GM21528 (cell line): Measurements from ENCODE around the gene NDEL1.

Source experiments
- ATAC-seq: cut with Tn5 transposase; IDR thresholded peaks from one replicate; pipeline ENCODE4 v1.9.1; 2021; ENCODE audit warnings: mild to moderate bottlenecking, moderate library complexity; ENCODE audit not compliant: unreplicated experiment, low FRiP score

Gene NDEL1

DNA sequence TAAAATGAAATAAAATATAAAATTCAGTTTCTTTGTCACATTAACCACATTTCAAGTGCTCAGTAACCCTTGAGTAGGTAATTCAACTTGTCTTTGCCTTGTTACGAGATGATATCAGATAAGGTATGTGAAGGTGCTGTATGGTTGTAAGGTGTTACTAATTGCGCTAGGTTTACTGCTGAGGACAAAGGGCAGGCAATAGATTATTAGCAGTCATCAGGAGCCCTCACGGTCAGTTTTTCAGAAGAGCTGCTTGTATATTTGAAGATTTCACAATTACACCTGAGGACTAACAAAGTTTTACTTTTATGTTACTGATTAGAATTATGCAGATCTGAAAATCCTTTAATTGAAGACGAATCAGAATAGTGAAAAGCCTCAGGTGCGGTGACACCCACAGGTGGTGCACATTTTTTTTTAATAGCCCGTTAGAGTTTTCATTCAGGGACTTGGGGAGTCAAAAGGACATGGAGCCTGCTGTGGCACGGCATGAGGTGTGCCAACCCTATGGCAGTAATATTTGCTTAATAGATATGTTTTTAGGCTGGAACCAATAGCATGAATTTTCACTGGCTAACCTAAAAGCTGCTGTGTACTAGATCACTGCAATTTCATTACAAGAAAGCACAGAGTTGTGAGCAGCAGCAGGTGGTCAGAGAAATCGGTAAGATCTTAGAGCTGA, 16.4 kb downstream of the NDEL1 start:
- no peak for ATAC-seq

DNA sequence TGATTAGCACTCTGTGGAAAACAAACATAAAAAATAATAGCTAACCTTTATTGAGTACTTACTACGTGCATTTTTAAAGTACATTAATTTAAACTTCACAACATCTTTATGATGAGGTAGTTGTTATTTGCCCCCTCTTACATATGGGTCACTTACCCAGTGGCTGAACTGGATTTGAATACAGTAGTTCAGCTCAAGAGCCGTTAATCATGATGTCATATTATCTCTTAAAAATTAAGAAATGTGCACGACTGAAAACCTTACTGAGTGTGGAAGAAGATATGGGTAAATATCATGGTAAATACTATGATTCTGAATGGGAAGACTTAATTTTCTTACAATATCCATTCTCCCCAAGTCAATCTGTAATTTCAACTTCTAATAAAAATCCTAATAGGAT, 17.6 kb downstream of the NDEL1 start:
- no peak for ATAC-seq

DNA sequence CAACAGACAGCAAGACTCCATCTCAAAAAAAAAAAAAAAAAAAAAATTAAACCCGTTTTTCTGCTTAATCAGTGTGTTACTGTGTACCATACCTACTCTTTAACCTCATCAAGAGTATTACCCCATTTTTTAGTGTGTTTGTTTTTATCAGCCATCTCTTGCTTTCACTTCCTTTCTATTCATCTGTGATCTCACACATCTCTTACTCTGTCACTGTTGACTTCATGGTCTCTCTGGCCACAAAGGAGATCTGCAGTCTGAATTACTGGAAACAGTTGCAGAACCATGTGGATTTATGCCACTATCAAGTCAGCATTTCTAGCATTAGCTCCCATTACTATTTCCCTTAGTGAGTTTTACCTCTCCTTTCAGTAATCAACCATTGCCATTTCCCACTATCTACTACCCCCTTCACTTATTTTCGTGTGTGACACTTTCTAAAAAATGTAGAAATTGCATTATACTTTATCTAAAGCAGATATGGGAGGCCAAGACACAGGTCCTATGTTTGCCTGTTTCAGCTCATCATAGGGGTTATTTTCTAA, 20.1 kb downstream of the NDEL1 start:
- no peak for ATAC-seq

DNA sequence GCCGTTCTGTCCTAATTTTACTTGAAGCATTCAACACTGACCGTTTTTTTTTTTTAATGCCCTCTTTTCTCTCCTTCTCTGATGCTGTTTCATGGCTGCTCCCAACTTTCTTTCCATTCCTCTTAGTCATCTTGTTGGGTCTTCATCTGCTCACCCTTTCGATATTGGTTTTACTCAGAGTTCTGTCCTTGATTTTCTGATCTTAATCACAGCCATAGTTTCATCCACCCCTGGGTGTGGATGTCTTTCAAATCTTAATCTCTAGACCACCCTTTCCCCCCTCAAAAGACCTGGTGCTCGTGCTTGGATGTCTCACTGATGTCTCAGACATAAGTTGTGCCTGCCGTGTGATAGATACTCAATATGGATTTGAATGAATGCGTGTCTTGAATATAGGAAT, 22.4 kb downstream of the NDEL1 start:
- no peak for ATAC-seq

DNA sequence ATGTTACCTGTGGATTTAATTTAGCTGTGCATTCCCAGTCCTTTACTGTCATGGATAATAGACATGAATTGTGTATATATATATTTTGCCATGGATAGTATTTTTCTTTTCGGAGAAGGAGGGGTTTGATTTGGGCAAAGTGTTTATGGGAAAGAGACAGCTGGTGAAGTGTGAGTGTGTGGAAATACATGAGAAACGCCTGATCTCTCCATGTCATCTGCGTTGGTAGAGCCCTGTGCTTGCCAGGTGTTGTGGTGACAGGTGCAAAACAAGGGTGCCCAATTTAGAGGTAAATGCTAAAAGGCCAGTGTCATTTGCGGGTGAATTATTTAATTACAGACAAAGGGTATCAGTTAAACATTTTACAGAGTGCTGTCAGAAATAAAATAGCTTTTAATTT, 23.4 kb downstream of the NDEL1 start:
- no peak for ATAC-seq

DNA sequence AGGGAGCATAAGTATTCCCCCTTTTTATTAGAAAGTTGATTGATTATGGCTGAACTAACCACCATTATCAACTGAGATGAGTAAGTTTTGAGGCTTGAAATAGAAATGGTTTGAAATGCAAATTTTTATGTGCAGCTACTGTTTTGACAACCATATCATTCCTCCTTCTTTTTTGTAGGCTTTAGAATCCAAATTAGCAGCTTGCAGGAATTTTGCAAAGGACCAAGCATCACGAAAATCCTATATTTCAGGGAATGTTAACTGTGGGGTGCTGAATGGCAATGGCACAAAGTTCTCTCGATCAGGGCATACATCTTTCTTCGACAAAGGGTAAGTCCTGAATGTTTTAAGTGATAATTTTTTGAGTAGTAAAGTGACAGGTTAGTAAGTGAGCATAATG, 24.1 kb downstream of the NDEL1 start:
- no peak for ATAC-seq

DNA sequence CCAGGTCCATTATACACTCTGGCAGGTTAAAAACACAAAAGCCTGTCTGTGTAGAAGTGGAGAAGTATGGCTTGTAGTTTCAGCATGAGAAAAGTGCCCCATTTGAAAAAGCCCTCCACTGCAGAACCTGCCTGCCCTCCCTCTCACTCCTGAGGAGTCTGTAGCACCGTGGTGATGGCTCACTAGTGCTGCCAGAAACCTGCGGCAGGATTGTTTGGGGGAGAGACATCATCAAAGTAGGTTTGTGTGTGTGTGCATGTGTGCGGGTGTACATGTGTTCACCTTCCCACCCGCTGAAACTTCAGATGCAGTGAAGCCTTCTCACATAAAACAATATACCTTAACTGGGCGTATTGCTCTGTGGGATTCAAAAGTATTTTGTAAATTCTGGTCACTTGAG, 26.9 kb downstream of the NDEL1 start:
- no peak for ATAC-seq

DNA sequence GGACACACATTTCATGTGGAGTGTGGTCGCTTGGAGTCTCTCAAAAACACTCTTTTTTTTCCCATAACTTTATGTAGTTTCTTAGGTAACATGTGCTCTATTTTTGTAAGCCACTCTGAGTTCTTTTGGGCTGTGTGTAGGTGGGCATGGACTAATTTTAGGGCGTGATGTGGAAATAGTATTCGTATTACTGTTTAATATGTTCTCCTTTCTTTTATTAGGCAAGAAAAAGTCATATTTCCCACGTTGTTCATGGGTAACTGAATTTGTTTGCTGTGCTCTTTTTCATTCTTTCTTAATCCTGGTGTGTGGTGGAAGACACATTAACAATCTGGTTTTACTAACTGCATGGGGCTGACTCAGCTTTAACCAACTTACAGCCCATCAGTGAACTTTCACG, 27.4 kb downstream of the NDEL1 start:
- no peak for ATAC-seq

DNA sequence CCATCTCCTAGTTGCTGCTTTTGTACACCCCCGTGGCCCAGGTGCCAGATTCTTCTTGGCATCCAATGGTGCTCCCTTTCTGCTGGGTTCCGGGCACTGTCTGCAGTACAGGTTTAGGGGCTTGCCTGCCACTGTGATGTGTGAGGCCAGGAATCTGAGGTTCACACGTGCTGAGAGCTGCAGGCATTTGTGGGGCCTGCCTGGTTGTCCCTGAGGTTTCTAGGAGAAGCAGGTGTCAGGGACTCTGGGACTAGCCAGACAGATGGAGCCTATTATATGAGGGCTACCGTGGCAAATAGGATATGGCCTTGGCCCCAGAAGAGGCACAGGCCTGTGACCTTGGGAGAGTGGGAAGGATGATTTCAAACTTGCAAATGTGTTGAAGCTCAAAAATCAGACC, 29.3 kb downstream of the NDEL1 start:
- no peak for ATAC-seq

DNA sequence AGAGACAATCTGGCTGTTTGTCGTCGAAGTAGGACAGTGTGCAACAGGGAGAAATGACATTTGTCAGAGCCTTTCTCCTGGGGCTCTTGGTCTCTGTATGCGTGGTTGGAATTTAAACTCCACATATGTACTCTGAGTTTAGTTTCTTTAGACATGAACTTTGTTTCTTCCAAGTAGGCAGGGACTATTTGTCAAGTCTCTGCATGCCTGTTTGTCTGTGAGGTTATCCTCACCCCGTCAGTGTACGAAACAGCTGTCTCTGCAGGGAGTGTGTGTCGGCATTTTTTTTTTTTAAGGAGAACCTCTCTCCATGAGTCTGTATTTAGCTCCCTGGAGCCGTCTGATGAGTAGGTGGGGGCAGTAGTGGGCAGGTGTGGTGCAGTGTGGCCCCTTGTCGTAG, 29.7 kb downstream of the NDEL1 start:
- no peak for ATAC-seq

DNA sequence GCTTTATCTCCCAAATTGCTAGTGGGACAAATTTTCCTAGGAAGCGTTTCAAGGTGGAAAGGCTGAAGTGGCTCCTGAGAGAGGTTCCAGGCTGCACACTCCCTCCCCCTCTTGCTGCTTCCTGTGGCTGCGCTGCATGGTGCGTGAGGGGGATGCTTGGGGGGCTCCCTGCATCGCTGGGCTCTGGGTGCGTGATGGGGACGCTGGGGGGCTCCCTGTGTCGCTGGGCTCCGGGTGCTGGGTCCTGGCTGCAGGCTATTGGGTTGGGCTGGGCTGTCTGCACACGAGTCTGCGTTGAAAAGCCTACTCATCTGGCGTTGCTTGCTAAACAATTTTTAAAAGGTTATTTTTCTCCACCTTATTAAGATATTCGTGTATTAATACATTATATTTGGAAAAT, 30.1 kb downstream of the NDEL1 start:
- no peak for ATAC-seq

DNA sequence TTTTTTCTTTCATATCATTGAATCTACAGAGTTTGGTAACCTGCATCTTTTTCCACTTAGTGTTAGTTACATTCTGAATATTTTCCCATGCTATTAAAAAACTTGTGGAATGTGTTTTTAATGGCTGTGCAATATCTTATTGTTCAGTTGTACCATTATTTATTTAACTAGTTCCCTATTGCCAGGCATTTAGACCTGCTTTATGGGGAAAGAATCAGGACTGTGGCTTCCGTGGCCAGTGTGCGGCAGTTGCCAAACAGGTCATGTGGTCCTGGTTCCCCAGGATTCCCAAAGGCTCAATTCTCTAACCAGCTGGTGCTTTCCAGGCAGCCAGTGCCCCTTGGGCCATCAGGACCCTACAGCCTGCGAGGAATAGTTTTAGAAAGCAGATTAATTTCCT, 30.8 kb downstream of the NDEL1 start:
- no peak for ATAC-seq

DNA sequence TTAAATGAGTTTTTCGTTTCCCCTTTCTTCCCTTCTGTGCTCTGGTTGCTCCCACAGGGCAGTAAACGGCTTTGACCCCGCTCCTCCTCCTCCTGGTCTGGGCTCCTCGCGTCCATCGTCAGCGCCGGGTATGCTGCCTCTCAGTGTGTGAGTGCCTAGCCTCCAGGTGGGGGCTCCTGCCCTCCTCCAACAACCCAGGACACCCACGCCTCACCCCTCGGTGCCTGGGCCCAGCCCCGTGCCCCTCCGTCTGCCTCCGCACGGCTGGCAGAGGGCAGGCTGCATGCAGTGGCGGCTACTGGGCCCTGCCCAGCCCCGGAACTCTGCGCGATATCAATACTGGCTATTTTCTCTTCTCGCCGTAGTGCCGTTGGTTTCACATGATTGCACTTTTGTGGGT, 31.2 kb downstream of the NDEL1 start:
- no peak for ATAC-seq

DNA sequence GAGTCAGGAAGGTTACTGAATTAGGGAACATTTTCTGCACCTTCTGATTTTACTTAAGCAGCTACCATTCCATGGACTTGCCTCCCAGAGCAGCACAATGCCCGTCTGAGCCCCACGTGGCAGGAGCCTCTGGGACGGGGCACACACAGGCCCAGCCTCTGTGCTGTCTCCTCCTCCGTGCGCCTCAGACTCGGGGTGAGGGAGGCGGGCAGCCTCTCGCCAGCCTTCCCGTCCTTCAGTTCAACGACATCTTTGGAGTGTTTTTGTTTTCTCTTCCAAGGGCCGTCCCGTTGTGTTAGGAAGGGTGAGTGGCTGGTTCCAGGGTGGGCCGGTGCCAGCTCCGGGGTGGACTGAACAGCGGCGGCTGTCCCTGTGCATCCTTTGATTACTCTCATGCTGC, 31.8 kb downstream of the NDEL1 start:
- no peak for ATAC-seq

DNA sequence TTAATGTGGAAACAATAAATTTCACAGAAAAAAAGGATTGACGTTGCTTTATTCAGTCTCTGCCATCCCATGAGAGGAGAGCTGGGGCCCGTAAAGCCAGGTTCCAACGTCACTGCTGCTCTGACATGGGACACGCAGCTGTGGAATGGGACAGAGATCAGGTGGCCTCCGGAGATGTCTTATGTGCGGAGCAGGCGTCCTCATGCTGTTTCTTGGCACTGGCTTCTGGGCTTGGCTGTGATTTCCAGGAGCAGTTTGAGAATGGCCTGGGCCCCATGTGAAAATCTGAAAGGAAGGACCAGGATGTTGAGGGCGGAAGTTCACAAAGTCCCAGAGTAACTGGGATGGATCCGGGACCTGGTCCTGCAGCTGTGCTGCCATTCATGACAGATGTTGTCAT, 32.4 kb downstream of the NDEL1 start:
- no peak for ATAC-seq

DNA sequence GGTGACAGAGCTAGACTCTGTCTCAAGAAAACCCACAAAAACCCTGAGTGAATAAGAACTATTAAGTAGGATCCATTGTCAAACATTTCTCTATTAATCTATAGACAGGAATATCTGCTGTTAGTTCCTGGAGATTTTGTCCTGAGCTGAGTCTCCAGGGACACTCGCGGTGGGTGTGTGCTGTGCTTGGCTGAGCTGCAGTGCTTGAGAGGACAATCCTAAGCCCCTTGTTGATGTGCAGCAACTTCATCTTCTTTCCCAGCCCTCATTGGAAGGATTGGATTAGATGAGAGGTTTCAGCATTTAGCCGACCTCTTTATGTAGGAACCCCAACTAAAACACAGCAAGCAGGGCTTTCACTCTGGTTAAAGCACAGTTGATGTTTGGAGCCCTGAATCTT, 33.3 kb downstream of the NDEL1 start:
- ATAC-seq = no peak

DNA sequence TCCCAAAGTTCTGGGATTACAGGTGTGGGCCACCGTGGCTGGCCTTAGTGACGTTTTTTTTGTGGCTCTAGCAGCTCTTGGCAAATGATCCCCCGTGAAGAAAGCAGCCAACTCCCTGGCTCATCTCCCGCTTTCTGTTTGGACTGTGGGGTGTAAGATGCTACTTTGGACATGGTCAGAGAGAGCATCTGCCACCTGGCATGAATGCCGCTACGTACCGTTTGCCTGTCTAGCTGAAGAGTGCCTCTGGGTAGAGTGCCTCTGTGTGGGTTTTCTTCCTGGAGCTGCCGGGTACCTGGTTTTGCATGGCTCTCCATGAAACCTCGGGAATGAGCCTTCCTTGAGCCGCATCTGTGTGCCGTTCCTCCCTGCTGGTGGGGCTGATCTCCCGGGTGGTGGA, 34.3 kb downstream of the NDEL1 start:
- ATAC-seq = no peak

DNA sequence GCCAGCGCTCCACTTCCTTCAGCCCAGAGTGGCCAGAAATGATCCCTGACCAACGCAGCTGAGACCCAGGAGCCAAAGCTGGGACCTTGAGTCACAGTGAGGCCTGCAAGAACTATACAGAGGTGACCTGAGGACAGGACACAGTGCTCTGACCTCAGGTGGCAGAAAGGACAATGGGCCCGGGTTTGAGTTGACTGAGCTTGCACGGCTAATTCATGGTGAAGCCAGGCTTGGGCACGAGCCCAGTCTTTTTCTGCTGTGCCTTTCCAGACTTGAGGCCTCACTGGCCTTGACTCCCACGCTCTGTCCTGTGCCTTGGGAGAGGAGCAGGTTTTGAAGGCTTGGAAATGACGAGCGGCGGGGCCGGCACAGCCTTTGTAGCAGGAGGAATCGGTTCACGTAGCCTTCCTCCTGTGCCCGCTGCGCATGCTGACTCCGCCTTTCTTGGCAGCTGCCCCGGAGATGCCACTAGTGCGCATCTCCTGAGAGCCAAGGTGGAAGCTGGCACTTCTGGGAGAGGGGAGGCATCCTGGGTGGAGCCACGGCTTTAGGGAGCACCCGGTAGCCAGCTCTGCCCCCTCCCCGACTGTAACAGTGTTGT, 34.9 kb downstream of the NDEL1 start:
- ATAC-seq = no peak

DNA sequence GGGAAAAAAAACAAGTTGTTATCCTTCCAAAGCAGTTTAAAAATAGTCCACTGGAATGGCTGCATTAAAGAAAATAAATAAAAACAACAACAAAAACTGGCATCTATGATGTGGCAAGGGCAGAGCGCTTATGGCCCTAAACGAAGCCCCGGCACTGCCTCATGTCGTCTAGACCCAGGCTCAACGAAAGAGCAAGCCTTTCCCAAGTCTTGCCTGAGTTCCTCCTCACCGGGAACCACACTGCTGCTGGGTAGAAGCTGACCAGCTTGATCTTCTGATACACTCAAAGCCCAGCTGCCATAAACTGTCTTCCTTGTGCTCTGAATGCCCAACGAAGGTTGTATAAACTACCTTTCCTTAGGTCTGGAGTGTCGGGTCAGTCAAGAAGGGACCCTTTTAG, 37.0 kb downstream of the NDEL1 start:
- ATAC-seq = no peak

DNA sequence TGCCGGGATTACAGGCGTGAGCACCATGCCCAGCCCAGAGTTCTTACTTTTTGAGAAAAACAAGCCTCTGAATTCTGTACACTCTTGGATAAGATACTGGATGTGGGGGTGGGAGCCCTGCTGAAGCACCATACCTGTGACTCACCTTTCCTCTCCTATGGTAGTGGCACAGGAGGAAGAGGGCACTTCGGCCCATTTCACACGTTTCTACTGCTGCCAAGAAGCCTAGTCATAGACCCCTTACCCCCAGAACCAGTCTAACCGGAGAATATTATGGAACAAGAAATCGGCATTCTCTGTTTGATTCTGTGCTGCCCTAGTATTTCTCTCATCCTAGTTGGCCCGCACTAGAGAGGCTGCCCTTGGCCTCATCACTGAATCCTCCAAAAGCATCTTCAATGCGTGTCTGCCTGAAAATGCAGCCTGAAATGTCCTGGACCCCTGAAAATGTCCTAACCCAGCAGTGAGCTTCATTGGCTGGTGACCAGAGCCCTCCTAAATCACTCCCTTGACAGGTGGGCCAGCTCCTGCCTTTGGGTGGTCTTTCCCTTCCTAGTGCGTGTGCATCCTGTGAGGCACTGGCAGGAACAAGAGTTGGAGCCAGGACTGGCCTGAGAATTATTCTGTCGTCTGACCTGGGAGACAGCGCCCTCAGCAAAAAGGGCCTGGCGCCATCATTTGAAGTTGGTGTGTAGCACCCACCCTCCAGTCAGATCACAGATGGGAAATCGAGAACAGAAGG, 37.9 kb downstream of the NDEL1 start:
- no peak for ATAC-seq

DNA sequence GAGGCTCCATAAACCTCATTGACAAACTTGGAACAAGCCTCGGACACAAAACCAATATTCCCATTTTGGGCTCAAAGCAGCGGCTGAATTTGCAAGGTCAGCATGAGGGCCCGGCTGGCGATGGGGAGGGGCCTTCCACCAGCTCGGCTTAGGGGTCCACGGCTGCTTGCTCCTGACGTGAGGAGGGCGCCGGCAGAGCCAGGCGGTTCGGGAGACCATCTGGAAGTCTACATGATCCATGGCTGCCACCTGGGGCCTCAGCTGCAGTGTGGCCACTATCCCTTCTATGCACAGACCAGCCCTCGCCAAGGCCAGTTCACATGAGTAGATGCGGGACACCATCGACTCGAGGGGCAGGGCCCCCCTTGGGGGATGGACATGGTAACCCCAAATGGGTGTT, 39.1 kb downstream of the NDEL1 start:
- ATAC-seq = no peak

DNA sequence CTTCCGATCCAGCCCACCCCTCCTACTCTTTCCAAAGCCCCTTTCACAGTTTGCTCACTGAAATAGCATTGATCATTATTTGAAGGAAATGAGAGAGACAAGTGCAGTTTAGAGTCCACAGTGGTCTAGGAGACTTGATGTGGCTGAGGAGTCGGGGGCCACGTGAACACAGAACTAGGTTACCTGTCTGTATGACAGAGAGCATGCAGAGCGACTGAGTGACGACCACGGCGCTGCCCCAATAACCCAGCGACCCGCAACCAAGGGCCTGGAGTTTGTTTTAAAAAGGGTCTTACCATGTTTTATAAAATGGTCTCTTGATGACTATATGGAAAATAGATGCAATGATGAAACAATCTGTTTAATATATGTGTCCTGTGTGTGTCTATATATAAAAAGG, 39.5 kb downstream of the NDEL1 start:
- no peak for ATAC-seq
